Epithelial cell of prostate (primary cell): ENCODE data around the gene RIPPLY3.

Source experiments
- DNase-seq: peaks from one replicate; pipeline ENCODE4 v3.0.0-alpha.2; 2011; ENCODE audit warnings: low read depth, low spot score
- H3K27ac ChIP-seq: fragments of 450-650 bp; 2 replicates; pipeline ENCODE4 v1.5.1; 2017; ENCODE audit warnings: mild to moderate bottlenecking

RIPPLY3 gene

GRCh38 chr21:37055271-37055855 is 48.9 kb downstream of the RIPPLY3 start:
- H3K27ac ChIP-seq = no peak overlapping the region
- no peak for DNase-seq

GRCh38 chr21:37057614-37058013 is 51.1 kb downstream of the RIPPLY3 start:
- no peak for DNase-seq
- no peak overlapping the region for H3K27ac ChIP-seq

GRCh38 chr21:37058261-37058660 is 51.8 kb downstream of the RIPPLY3 start:
- no peak overlapping the region for H3K27ac ChIP-seq
- no peak for DNase-seq

- no peak overlapping the region for H3K27ac ChIP-seq
- DNase-seq = no peak
These were observed 52.7 kb downstream of the RIPPLY3 start for GRCh38 chr21:37059181-37059580.

GRCh38 chr21:37060296-37060695 is 53.8 kb downstream of the RIPPLY3 start:
- peak; percentile 69 for DNase-seq
- peak overlapping the region; percentile 7 for H3K27ac ChIP-seq

- H3K27ac ChIP-seq = no peak overlapping the region
- no peak for DNase-seq
These were observed 55.6 kb downstream of the RIPPLY3 start for GRCh38 chr21:37061926-37062592.

- DNase-seq = no peak
- no peak overlapping the region for H3K27ac ChIP-seq
These were observed 56.1 kb downstream of the RIPPLY3 start for GRCh38 chr21:37062593-37062935.

- H3K27ac ChIP-seq = no peak overlapping the region
- no peak for DNase-seq
These were observed 56.9 kb downstream of the RIPPLY3 start for GRCh38 chr21:37063433-37063832.

GRCh38 chr21:37064841-37065240 is 58.3 kb downstream of the RIPPLY3 start:
- no peak overlapping the region for H3K27ac ChIP-seq
- no peak for DNase-seq

GRCh38 chr21:37065561-37066177 is 59.2 kb downstream of the RIPPLY3 start:
- H3K27ac ChIP-seq = no peak overlapping the region
- DNase-seq = no peak
